Measurements from ENCODE around the gene CDKN2AIP. TPM values are rescaled to one million over a fixed set of nuclear protein-coding genes. Genes with fewer than 3 reads are reported as not detected.
"Not testable (repeated sequence)": the region's sequence is repeated elsewhere in the genome, so short reads cannot be mapped to it uniquely, and the experiment has no call there.

CDKN2AIP gene
- total RNA-seq, 1 experiment from 2014 or later = 6.4 TPM

- ChIA-PET RAD21 (ENCODE audit: low non-redundant PET in 1 of 2, low total read pairs in 2 of 2, uncharacterized antibody in 2 of 2, unreplicated experiment in 2 of 2) (no interaction called here), CTCF (interaction anchor here (0.8 to 1.1 kb wide), 2 partner anchors 9 to 379 kb away, joined by 3 read pairs; no protein-coding TSS in a partner anchor), POLR2A (no interaction called here)
- Histone ChIP-seq H3K79me2 (ENCODE audit: insufficient read depth, low read length) (no peaks in the 10 kb centered on the region), H2AFZ (ENCODE audit: low read depth, low read length, poor library complexity, severe bottlenecking) (no peak overlapping the region), H3K4me1 (ENCODE audit: control insufficient read depth in 1 of 2, insufficient read depth in 2 of 2, low read length in 2 of 2) (no peaks in the 10 kb centered on the region), H4K20me1 (ENCODE audit: insufficient read depth) (no peaks in the 10 kb centered on the region), H3K9me3 (ENCODE audit: control insufficient read depth in 1 of 2, insufficient read depth in 1 of 2, low read depth in 1 of 2, low read length in 2 of 2) (no peaks in the 10 kb centered on the region), H3K36me3 (ENCODE audit: control insufficient read depth in 1 of 2, insufficient read depth in 2 of 2, low read length in 2 of 2) (no peaks in the 10 kb centered on the region), H3K4me3 (replicated peaks in 1 of 2; ENCODE audit: low read depth in 1 of 2, low read length in 2 of 2) (no peak overlapping the region), H3K27me3 (ENCODE audit: insufficient read depth, low read length) (no peaks in the 10 kb centered on the region), H3K9ac (ENCODE audit: low read length) (no peak overlapping the region), H3K9me2 (ENCODE audit: insufficient read depth) (no peaks in the 10 kb centered on the region), H3K4me2 (ENCODE audit: low read length) (no peak overlapping the region), H3K27ac (ENCODE audit: low read depth, low read length) (no peak overlapping the region)
- DNase-seq (ENCODE audit: low read depth, low spot score) (no peak), ATAC-seq (no peak)
- no TSS peak for BruUV-seq (replicated peaks)
- TF ChIP-seq ATF3 (IDR thresholded peaks at IDR 0.05) = no peak
- no peak for TF ChIP-seq ZBTB33 (IDR thresholded peaks at IDR 0.05; ENCODE audit: extremely low read depth, insufficient replicate concordance, low read length)
- no peak for TF ChIP-seq SRF (IDR thresholded peaks at IDR 0.05; ENCODE audit: low read depth)
- no peak for TF ChIP-seq SP1 (IDR thresholded peaks at IDR 0.05; ENCODE audit: low read depth)
- TF ChIP-seq EZH2 (IDR thresholded peaks at IDR 0.05) = no peak
- TF ChIP-seq CTCF (IDR thresholded peaks at IDR 0.05 in 2 of 3, conservative IDR thresholded peaks at IDR 0.05 in 1 of 3; ENCODE audit: borderline replicate concordance in 1 of 3, insufficient read depth in 1 of 3, low read depth in 2 of 3, low read length in 2 of 3) = no peak
- no peak for TF ChIP-seq SIN3A (IDR thresholded peaks at IDR 0.05; ENCODE audit: low read depth)
- TF ChIP-seq CEBPB (IDR thresholded peaks at IDR 0.05; ENCODE audit: low read depth) = no peak
- no peak for TF ChIP-seq RAD21 (IDR thresholded peaks at IDR 0.05; ENCODE audit: low read depth)
- TF ChIP-seq FOSL1 (IDR thresholded peaks at IDR 0.05; ENCODE audit: low read depth) = no peak
- TF ChIP-seq ZFX (IDR thresholded peaks at IDR 0.05) = no peak
- no peak for TF ChIP-seq REST (IDR thresholded peaks at IDR 0.05; ENCODE audit: low read depth)
- intact Hi-C loops (cut with micrococcal nuclease) = no loop called here
Measured at GRCh38 chr4:183478926-183479325, 34.5 kb downstream of the CDKN2AIP start.

GRCh38 chr4:183482515-183483095 lies 38.2 kb downstream of the CDKN2AIP start:
- CTCF ChIA-PET = not testable (repeated sequence)

More at GRCh38 chr4:183482515-183483095, 38.2 kb downstream of the CDKN2AIP start:
- H3K9me2 ChIP-seq (ENCODE audit: insufficient read depth); H3K4me1 ChIP-seq (ENCODE audit: control insufficient read depth in 1 of 2, insufficient read depth in 2 of 2, low read length in 2 of 2); H3K27ac ChIP-seq (ENCODE audit: low read depth, low read length); H3K79me2 ChIP-seq (ENCODE audit: insufficient read depth, low read length); H2AFZ ChIP-seq (ENCODE audit: low read depth, low read length, poor library complexity, severe bottlenecking); ATAC-seq; RAD21 ChIA-PET (ENCODE audit: low non-redundant PET in 1 of 2, low total read pairs in 2 of 2, uncharacterized antibody in 2 of 2, unreplicated experiment in 2 of 2); H3K4me3 ChIP-seq (replicated peaks in 1 of 2; ENCODE audit: low read depth in 1 of 2, low read length in 2 of 2); H4K20me1 ChIP-seq (ENCODE audit: insufficient read depth); H3K36me3 ChIP-seq (ENCODE audit: control insufficient read depth in 1 of 2, insufficient read depth in 2 of 2, low read length in 2 of 2); H3K4me2 ChIP-seq (ENCODE audit: low read length); H3K9ac ChIP-seq (ENCODE audit: low read length); intact Hi-C loops (cut with micrococcal nuclease); DNase-seq (ENCODE audit: low read depth, low spot score); BruUV-seq (replicated peaks); H3K27me3 ChIP-seq (ENCODE audit: insufficient read depth, low read length); POLR2A ChIA-PET; H3K9me3 ChIP-seq (ENCODE audit: control insufficient read depth in 1 of 2, insufficient read depth in 1 of 2, low read depth in 1 of 2, low read length in 2 of 2): not testable (repeated sequence)
